ENCODE results near the gene CNOT1.

CNOT1 gene

GRCh38 chr16:58518980-58519368 lies 110.7 kb downstream of the CNOT1 start:
- peaks cover 76% of the 10 kb centered on the region for H3K36me3 ChIP-seq (ENCODE audit: insufficient read depth, low read length)
- H3F3A ChIP-seq (ENCODE audit: insufficient read depth, low read length), result peaks cover 8% of the 10 kb centered on the region; the same call in 1 of the 2 replicates
- H3K4me1 ChIP-seq (ENCODE audit: insufficient read depth, low read length, severe bottlenecking), result peaks cover 25% of the 10 kb centered on the region
- no peak for TF ChIP-seq EZH2 (IDR thresholded peaks at IDR 0.05; ENCODE audit: borderline replicate concordance, low read length)
- TF ChIP-seq, protein P1, sequence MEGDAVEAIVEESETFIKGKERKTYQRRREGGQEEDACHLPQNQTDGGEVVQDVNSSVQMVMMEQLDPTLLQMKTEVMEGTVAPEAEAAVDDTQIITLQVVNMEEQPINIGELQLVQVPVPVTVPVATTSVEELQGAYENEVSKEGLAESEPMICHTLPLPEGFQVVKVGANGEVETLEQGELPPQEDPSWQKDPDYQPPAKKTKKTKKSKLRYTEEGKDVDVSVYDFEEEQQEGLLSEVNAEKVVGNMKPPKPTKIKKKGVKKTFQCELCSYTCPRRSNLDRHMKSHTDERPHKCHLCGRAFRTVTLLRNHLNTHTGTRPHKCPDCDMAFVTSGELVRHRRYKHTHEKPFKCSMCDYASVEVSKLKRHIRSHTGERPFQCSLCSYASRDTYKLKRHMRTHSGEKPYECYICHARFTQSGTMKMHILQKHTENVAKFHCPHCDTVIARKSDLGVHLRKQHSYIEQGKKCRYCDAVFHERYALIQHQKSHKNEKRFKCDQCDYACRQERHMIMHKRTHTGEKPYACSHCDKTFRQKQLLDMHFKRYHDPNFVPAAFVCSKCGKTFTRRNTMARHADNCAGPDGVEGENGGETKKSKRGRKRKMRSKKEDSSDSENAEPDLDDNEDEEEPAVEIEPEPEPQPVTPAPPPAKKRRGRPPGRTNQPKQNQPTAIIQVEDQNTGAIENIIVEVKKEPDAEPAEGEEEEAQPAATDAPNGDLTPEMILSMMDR (IDR thresholded peaks at IDR 0.05; ENCODE audit: low read length), result no peak
- H3K4me2 ChIP-seq (ENCODE audit: low read length), result no peak overlapping the region
- no peak overlapping the region for H2AFZ ChIP-seq (ENCODE audit: low read length)
- no peaks in the 10 kb centered on the region for H3K9me3 ChIP-seq (ENCODE audit: low read length)
- no peak overlapping the region for H3K4me3 ChIP-seq (ENCODE audit: low read depth, low read length, poor library complexity, severe bottlenecking)
- no peak overlapping the region for H3K9ac ChIP-seq (ENCODE audit: low read length)
- no peaks in the 10 kb centered on the region for H3K79me2 ChIP-seq (ENCODE audit: insufficient read depth, low read length)
- H3K27ac ChIP-seq (ENCODE audit: low read depth, low read length, poor library complexity, severe bottlenecking), result no peak overlapping the region
- no peaks in the 10 kb centered on the region for H4K20me1 ChIP-seq (ENCODE audit: insufficient read depth, low read length)
- H3K9me2 ChIP-seq (ENCODE audit: low read depth, low read length), result no peaks in the 10 kb centered on the region
- no peaks in the 10 kb centered on the region for H3K27me3 ChIP-seq (ENCODE audit: insufficient read depth, low read length)

DNA sequence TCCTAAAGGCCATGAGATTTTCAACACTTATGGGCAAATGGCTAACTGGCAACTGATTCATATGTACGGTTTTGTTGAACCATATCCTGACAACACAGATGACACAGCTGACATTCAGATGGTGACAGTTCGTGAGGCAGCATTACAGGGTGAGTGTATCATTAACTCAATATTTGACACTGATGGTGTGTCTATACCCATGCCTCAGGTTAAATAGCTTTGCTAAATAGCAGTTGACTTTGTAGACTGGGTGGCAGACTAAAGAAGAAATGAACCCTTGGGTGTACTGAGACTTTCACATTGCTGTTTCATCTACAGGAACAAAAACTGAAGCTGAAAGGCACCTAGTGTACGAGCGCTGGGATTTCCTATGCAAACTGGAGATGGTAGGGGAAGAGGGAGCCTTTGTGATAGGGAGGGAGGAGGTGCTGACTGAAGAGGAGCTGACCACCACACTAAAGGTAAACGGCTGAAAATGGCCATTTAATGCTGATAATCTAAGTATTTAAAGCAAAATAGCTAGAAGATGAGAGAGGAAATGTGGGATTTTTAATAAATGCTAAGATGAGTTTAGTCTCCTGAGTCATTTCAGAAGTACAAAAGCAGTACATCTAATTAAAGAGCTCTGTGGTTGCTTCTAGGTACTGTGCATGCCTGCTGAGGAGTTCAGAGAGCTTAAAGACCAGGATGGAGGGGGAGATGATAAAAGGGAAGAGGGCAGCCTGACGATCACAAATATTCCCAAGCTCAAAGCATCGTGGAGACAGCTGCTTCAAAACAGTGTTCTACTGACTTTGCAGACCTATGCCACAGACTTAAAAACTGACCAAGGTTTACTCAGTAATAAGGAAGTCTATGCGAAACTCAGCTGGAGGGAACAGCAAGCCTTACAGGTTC lies 111.3 kb downstream of the CNOT1 start:
- Histone ChIP-seq H3K79me2 (ENCODE audit: insufficient read depth, low read length) (no peaks in the 10 kb centered on the region), H3K27me3 (ENCODE audit: insufficient read depth, low read length) (no peaks in the 10 kb centered on the region), H3K27ac (ENCODE audit: low read depth, low read length, poor library complexity, severe bottlenecking) (no peak overlapping the region), H3K9me3 (ENCODE audit: low read length) (no peaks in the 10 kb centered on the region), H3F3A (ENCODE audit: insufficient read depth, low read length) (peaks cover 9% of the 10 kb centered on the region; the same call in 1 of the 2 replicates), H3K4me2 (ENCODE audit: low read length) (no peak overlapping the region), H2AFZ (ENCODE audit: low read length) (no peak overlapping the region), H3K4me3 (ENCODE audit: low read depth, low read length, poor library complexity, severe bottlenecking) (no peak overlapping the region), H3K36me3 (ENCODE audit: insufficient read depth, low read length) (peaks cover 70% of the 10 kb centered on the region), H4K20me1 (ENCODE audit: insufficient read depth, low read length) (no peaks in the 10 kb centered on the region), H3K9ac (ENCODE audit: low read length) (no peak overlapping the region), H3K4me1 (ENCODE audit: insufficient read depth, low read length, severe bottlenecking) (peaks cover 25% of the 10 kb centered on the region), H3K9me2 (ENCODE audit: low read depth, low read length) (no peaks in the 10 kb centered on the region)
- TF ChIP-seq EZH2 (IDR thresholded peaks at IDR 0.05; ENCODE audit: borderline replicate concordance, low read length), result no peak

DNA sequence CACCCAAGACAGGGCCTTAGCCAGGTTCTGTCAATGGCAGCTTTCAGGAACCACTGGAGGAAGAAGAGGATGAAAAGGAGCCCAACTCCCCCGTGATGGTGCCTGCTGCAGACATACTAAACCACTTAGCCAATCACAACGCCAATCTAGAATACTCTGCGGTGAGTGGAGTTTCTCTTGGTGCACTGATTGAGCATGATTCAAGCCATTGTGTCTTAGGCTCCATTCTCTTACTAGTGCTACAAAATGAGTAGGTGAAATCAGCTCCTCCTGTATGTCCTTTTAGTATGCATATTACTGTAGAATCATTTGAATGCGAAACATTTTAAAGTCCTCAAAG lies 112.9 kb downstream of the CNOT1 start:
- Histone ChIP-seq H3F3A (ENCODE audit: insufficient read depth, low read length) (peaks cover 9% of the 10 kb centered on the region; the same call in 1 of the 2 replicates), H3K9ac (ENCODE audit: low read length) (peak overlapping the region; percentile 50; the same call in 1 of the 2 replicates), H3K79me2 (ENCODE audit: insufficient read depth, low read length) (no peaks in the 10 kb centered on the region), H2AFZ (ENCODE audit: low read length) (no peak overlapping the region), H3K27ac (ENCODE audit: low read depth, low read length, poor library complexity, severe bottlenecking) (peak overlapping the region; percentile 43), H3K9me2 (ENCODE audit: low read depth, low read length) (no peaks in the 10 kb centered on the region), H4K20me1 (ENCODE audit: insufficient read depth, low read length) (no peaks in the 10 kb centered on the region), H3K36me3 (ENCODE audit: insufficient read depth, low read length) (peaks cover 54% of the 10 kb centered on the region), H3K4me3 (ENCODE audit: low read depth, low read length, poor library complexity, severe bottlenecking) (peak overlapping the region; percentile 85), H3K27me3 (ENCODE audit: insufficient read depth, low read length) (no peaks in the 10 kb centered on the region), H3K9me3 (ENCODE audit: low read length) (no peaks in the 10 kb centered on the region), H3K4me1 (ENCODE audit: insufficient read depth, low read length, severe bottlenecking) (peaks cover 25% of the 10 kb centered on the region), H3K4me2 (ENCODE audit: low read length) (peak overlapping the region; percentile 75)
- TF ChIP-seq, protein P1 (IDR thresholded peaks at IDR 0.05; ENCODE audit: low read length), result no peak
- TF ChIP-seq EZH2 (IDR thresholded peaks at IDR 0.05; ENCODE audit: borderline replicate concordance, low read length), result no peak

All from OCI-LY1 (cell line).